Upper lobe of left lung (tissue), 4 donors: ENCODE measurements around the gene C7orf33.

Source experiments
- CTCF ChIP-seq, 6 experiments: fragments of 450-650 bp in 4 of 6; fragments of 200-600 bp in 2 of 6; sonication (generic) in 2 of 6; IDR thresholded peaks; one replicate each; pipeline ENCODE4 v1.5.1; 2016 to 2019; ENCODE audit warnings: antibody characterized with exemption in 6 of 6
- EP300 ChIP-seq, 4 donors: sonication (generic); formaldehyde crosslinking; IDR thresholded peaks; one replicate each; pipeline ENCODE4 v1.5.1; 2017; ENCODE audit warnings: antibody characterized with exemption in 4 of 4, control low read depth in 2 of 4
- POLR2A ChIP-seq, 4 donors: fragments of 450-650 bp; IDR thresholded peaks; one replicate each; pipeline ENCODE4 v1.5.1; 2016 to 2017; ENCODE audit warnings: antibody characterized with exemption in 4 of 4, mild to moderate bottlenecking in 2 of 4
- POLR2AphosphoS5 ChIP-seq, 2 donors: sonication (generic); formaldehyde crosslinking; IDR thresholded peaks; one replicate each; pipeline ENCODE4 v1.5.1; 2017; ENCODE audit warnings: antibody characterized with exemption in 2 of 2

GRCh38 chr7:148607151-148607661 is 16.6 kb downstream of the C7orf33 start:
- TF ChIP-seq CTCF (IDR thresholded peaks at IDR 0.05): no peak
- no peak for TF ChIP-seq POLR2A (IDR thresholded peaks at IDR 0.05)
- no peak for TF ChIP-seq POLR2AphosphoS5 (IDR thresholded peaks at IDR 0.05)
- no peak for TF ChIP-seq EP300 (IDR thresholded peaks at IDR 0.05)
